Naive thymus-derived CD8-positive, alpha-beta T cell (primary cell): ENCODE results near the gene RER1. TPM values are rescaled to one million over a fixed set of nuclear protein-coding genes. Genes with fewer than 3 reads are reported as not detected.

Experiments used
- ATAC-seq, 2 donors: fragments of 150-1000 bp; cut with Tn5 transposase in 1 of 2; sonication (Bioruptor Pico), chemical (Tn5 transposase) in 1 of 2; 1 replicate in 1 of 2; 2 replicates in 1 of 2; pipeline ENCODE4 v1.10.0; 2021; ENCODE audit warnings: mild to moderate bottlenecking in 2 of 2, moderate library complexity in 2 of 2
- POLR2A ChIA-PET: fragments of 350-600 bp; sonication (Branson Sonifier 250); formaldehyde crosslinking; loops from one replicate; lab custom pipeline; 2021; ENCODE audit warnings: antibody characterized with exemption; lab: Charles Lee
- DNase-seq, 10 donors: peaks; one replicate each; pipeline versions ENCODE4 v3.0.0 to v3.0.0-alpha.2; 2020 to 2022
- H3K27ac Mint-ChIP-seq, 10 donors: one replicate each; pipeline ENCODE4 v1.8.0; 2020 to 2022; ENCODE audit warnings: mild to moderate bottlenecking in 10 of 10, mixed read lengths in 10 of 10, moderate library complexity in 4 of 10, inconsistent platforms in 1 of 10
- H3K27me3 Mint-ChIP-seq, 5 donors: one replicate each; pipeline ENCODE4 v1.8.0; 2021 to 2022; ENCODE audit warnings: mixed read lengths in 5 of 5
- H3K36me3 Mint-ChIP-seq, 3 donors: one replicate each; pipeline ENCODE4 v1.8.0; 2020 to 2022; ENCODE audit warnings: mixed read lengths in 3 of 3, mild to moderate bottlenecking in 2 of 3, inconsistent platforms in 1 of 3
- H3K4me1 Mint-ChIP-seq, 4 donors: one replicate each; pipeline ENCODE4 v1.8.0; 2021 to 2022; ENCODE audit warnings: mixed read lengths in 4 of 4
- H3K4me3 Mint-ChIP-seq, 10 donors: one replicate each; pipeline ENCODE4 v1.8.0; 2020 to 2022; ENCODE audit warnings: mild to moderate bottlenecking in 10 of 10, mixed read lengths in 10 of 10, moderate library complexity in 6 of 10, inconsistent platforms in 1 of 10
- H3K9me3 Mint-ChIP-seq, 9 donors: one replicate each; pipeline ENCODE4 v1.8.0; 2020 to 2022; ENCODE audit warnings: mixed read lengths in 9 of 9, mild to moderate bottlenecking in 3 of 9, inconsistent platforms in 1 of 9, moderate library complexity in 1 of 9
- polyA plus RNA-seq, 3 donors: library from polyadenylated mRNA; unstranded; fragments of 300-500 nt; fragmentation: Illumina TruSeq; gene quantifications; one replicate each; pipeline ENCODE4 v1.2.3, GENCODE V29; 2021
- total RNA-seq, 8 experiments: library from RNA in 2 of 8; stranded (reverse) in 2 of 8; gene quantifications; one replicate each; pipeline ENCODE4 v1.2.3 and lab custom pipeline; 2021 to 2026

The RER1 gene
- total and polyA plus RNA-seq, 5 experiments from 2014 or later: 118 to 146 (median 131) TPM

- ATAC-seq: no peak
- H3K36me3 Mint-ChIP-seq: no peaks in the 10 kb centered on the region
These were observed 60.1 kb downstream of the RER1 start for GRCh38 chr1:2451741-2452140.

GRCh38 chr1:2452201-2452931 is 60.7 kb downstream of the RER1 start:
- ATAC-seq (no peak), DNase-seq (no peak)
- Mint-ChIP-seq H3K4me3 (no peak overlapping the region), H3K4me1 (peaks cover 0 to 3% (median under 1%) of the 10 kb centered on the region in 4 donors), H3K27ac (no peak overlapping the region), H3K9me3 (no peaks in the 10 kb centered on the region), H3K36me3 (no peaks in the 10 kb centered on the region), H3K27me3 (no peaks in the 10 kb centered on the region)
- POLR2A ChIA-PET: no interaction called here

More at GRCh38 chr1:2451741-2452140, 60.1 kb downstream of the RER1 start:
- POLR2A ChIA-PET: no interaction called here
- DNase-seq: no peak
- peaks cover 0 to 7% (median 1%) of the 10 kb centered on the region in 4 donors for H3K4me1 Mint-ChIP-seq
- H3K27ac Mint-ChIP-seq: no peak overlapping the region
- H3K9me3 Mint-ChIP-seq: no peaks in the 10 kb centered on the region
- no peaks in the 10 kb centered on the region for H3K27me3 Mint-ChIP-seq
- H3K4me3 Mint-ChIP-seq: no peak overlapping the region

DNA sequence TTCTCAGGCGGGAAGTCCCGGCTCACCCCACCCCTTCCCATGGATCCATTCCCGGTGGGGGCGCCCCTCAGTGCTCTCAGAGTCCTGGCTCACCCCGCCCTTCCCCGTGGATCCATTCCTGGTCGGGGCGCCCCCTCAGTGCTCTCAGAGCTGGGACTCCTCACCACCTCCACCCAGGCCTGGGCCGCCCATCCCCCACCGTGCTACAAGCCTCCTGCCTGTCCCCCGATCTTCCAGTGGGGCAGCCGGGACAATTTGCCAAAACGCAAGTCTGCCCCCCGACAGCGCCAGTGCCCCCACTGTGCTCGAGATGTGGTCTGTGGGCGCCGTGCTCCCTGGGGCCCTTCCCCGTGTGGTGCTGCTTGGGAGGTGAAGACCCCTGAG is 61.3 kb downstream of the RER1 start:
- Mint-ChIP-seq H3K9me3 (no peaks in the 10 kb centered on the region), H3K4me1 (peaks cover 0 to 3% (median 0%) of the 10 kb centered on the region in 4 donors), H3K4me3 (no peak overlapping the region), H3K36me3 (no peaks in the 10 kb centered on the region), H3K27me3 (no peaks in the 10 kb centered on the region), H3K27ac (no peak overlapping the region)
- ATAC-seq: no peak
- POLR2A ChIA-PET: no interaction called here
- DNase-seq: no peak

DNA sequence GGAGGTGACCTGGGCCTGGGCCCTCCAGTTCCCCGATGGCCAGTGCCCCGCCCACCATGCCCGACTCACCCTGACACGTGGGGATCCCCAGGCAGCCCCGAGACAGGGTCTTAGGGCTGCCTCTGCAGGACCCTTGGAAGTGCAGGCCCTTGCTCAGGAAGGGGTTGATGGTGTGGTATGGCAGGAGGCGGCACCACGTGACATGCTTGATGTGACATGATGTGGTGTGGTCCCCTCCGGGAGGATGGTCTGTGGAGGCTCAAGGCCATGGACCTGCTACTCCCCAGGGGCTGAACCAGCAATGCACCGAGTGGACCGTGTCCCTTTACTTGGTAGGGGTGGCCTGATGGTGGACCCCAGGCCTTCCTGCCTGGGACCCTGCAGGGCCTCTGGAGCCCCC is 62.6 kb downstream of the RER1 start:
- H3K4me1 Mint-ChIP-seq: peaks cover 0 to 4% (median 0%) of the 10 kb centered on the region in 4 donors
- H3K27ac Mint-ChIP-seq: no peak overlapping the region
- no peaks in the 10 kb centered on the region for H3K27me3 Mint-ChIP-seq
- ATAC-seq (no peak), DNase-seq (no peak)
- H3K4me3 Mint-ChIP-seq: no peak overlapping the region
- H3K36me3 Mint-ChIP-seq: no peaks in the 10 kb centered on the region
- no peaks in the 10 kb centered on the region for H3K9me3 Mint-ChIP-seq
- POLR2A ChIA-PET: no interaction called here

Other genes starting within 250 kb of the RER1 start
- 10 to 100 TPM; 39.4 to 49.3 TPM for gene FAAP20, start 197.1 kb upstream of the RER1 start, total RNA-seq
- gene FAAP20, start 197.1 kb upstream of the RER1 start, polyA plus RNA-seq: 10 to 100 TPM; 70.1 to 76.6 (median 74.9) TPM
- gene SKI, start 163.5 kb upstream of the RER1 start, total RNA-seq: 100 to 1,000 TPM in 1 of 2 experiments, 10 to 100 TPM in 1; 98.3 to 105 TPM
- gene SKI, start 163.5 kb upstream of the RER1 start, polyA plus RNA-seq: under 1 TPM; 0.30 to 0.80 (median 0.53) TPM
- 10 to 100 TPM; 14.5 to 18.8 TPM for gene MORN1, start 287 bp upstream of the RER1 start, total RNA-seq
- gene MORN1, start 287 bp upstream of the RER1 start, polyA plus RNA-seq: 1 to 10 TPM; 4.3 to 7.1 (median 5.0) TPM
- gene PEX10, start 20.7 kb downstream of the RER1 start, total RNA-seq: 10 to 100 TPM; 15.5 to 20.1 TPM
- 10 to 100 TPM in 1 of 3 donors, 1 to 10 TPM in 2; 7.5 to 10.4 (median 9.1) TPM for gene PEX10, start 20.7 kb downstream of the RER1 start, polyA plus RNA-seq
- gene PLCH2, start 84.4 kb downstream of the RER1 start, total RNA-seq: 10 to 100 TPM; 14.8 to 16.4 TPM
- gene PLCH2, start 84.4 kb downstream of the RER1 start, polyA plus RNA-seq: under 1 TPM; 0.37 to 0.52 (median 0.37) TPM
- 100 to 1,000 TPM; 149 to 155 TPM for gene PANK4, start 134.8 kb downstream of the RER1 start, total RNA-seq
- 10 to 100 TPM in 2 of 3 donors, 1 to 10 TPM in 1; 9.0 to 31.7 (median 13.4) TPM for gene PANK4, start 134.8 kb downstream of the RER1 start, polyA plus RNA-seq
- under 1 TPM in 1 of 2 experiments, not detected in 1; 0.30 TPM for gene HES5, start 138.4 kb downstream of the RER1 start, total RNA-seq
- not detected for gene HES5, start 138.4 kb downstream of the RER1 start, polyA plus RNA-seq
- 100 to 1,000 TPM; 187 to 190 TPM for gene TNFRSF14, start 164.5 kb downstream of the RER1 start, total RNA-seq
- 10 to 100 TPM; 45.8 to 61.6 (median 48.9) TPM for gene TNFRSF14, start 164.5 kb downstream of the RER1 start, polyA plus RNA-seq
- 10 to 100 TPM; 39.6 to 45.4 TPM for gene PRXL2B, start 194.9 kb downstream of the RER1 start, total RNA-seq
- gene PRXL2B, start 194.9 kb downstream of the RER1 start, polyA plus RNA-seq: 10 to 100 TPM; 20.6 to 37.5 (median 27.4) TPM
- gene MMEL1, start 241.2 kb downstream of the RER1 start, total RNA-seq: 1 to 10 TPM; 2.5 to 3.3 TPM
- 10 to 100 TPM in 1 of 3 donors, 1 to 10 TPM in 2; 6.0 to 18.9 (median 9.6) TPM for gene MMEL1, start 241.2 kb downstream of the RER1 start, polyA plus RNA-seq